HG02943 (cell line): ENCODE measurements around the gene FLG.
"Not testable (repeated sequence)": the region's sequence is repeated elsewhere in the genome, so short reads cannot be mapped to it uniquely, and the experiment has no call there.

ENCODE experiments used
- ATAC-seq: cut with Tn5 transposase; IDR thresholded peaks from one replicate; pipeline ENCODE4 v1.9.1; 2021; ENCODE audit warnings: mild to moderate bottlenecking, low read depth, moderate library complexity; ENCODE audit not compliant: unreplicated experiment

FLG gene

DNA sequence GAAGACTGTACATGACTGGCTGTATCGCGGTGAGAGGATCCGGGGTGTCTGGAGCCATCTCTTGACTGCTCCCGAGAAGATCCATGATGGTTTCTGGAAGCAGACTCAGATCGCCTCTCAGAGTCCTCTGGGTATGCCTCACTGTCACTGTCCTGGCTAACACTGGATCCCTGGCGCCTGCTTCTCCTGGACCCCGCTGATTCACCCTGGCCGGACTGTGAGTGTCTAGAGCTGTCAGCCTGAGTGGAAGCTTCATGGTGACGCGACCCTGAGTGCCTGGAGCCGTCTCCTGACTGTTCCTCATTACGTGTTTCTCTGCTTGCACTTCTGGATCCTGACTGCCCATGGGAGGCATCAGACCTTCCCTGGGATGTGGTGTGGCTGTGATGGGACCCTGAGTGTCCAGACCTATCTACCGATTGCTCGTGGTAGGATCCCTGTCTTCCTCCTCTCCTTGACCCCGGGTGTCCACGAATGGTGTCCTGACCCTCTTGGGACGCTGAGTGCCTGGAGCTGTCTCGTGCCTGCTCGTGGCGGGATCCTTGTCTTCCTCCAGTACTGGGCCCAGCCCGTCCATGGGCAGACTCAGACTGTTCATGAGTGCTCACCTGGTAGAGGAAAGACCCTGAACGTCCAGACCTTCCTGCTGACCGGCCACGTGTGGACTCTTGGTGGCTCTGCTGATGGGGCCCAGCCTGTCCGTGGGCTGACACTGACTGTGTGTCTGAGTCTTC, 21.7 kb downstream of the FLG start:
- not testable (repeated sequence) for ATAC-seq

GRCh38 chr1:152256394-152256793, 68.6 kb downstream of the FLG start:
- not testable (repeated sequence) for ATAC-seq
